ENCODE measurements around the gene KNL1.
"Not testable (repeated sequence)": the region's sequence is repeated elsewhere in the genome, so short reads cannot be mapped to it uniquely, and the experiment has no call there.

The KNL1 gene, protein sequence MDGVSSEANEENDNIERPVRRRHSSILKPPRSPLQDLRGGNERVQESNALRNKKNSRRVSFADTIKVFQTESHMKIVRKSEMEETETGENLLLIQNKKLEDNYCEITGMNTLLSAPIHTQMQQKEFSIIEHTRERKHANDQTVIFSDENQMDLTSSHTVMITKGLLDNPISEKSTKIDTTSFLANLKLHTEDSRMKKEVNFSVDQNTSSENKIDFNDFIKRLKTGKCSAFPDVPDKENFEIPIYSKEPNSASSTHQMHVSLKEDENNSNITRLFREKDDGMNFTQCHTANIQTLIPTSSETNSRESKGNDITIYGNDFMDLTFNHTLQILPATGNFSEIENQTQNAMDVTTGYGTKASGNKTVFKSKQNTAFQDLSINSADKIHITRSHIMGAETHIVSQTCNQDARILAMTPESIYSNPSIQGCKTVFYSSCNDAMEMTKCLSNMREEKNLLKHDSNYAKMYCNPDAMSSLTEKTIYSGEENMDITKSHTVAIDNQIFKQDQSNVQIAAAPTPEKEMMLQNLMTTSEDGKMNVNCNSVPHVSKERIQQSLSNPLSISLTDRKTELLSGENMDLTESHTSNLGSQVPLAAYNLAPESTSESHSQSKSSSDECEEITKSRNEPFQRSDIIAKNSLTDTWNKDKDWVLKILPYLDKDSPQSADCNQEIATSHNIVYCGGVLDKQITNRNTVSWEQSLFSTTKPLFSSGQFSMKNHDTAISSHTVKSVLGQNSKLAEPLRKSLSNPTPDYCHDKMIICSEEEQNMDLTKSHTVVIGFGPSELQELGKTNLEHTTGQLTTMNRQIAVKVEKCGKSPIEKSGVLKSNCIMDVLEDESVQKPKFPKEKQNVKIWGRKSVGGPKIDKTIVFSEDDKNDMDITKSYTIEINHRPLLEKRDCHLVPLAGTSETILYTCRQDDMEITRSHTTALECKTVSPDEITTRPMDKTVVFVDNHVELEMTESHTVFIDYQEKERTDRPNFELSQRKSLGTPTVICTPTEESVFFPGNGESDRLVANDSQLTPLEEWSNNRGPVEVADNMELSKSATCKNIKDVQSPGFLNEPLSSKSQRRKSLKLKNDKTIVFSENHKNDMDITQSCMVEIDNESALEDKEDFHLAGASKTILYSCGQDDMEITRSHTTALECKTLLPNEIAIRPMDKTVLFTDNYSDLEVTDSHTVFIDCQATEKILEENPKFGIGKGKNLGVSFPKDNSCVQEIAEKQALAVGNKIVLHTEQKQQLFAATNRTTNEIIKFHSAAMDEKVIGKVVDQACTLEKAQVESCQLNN (N-terminal part only)

DNA sequence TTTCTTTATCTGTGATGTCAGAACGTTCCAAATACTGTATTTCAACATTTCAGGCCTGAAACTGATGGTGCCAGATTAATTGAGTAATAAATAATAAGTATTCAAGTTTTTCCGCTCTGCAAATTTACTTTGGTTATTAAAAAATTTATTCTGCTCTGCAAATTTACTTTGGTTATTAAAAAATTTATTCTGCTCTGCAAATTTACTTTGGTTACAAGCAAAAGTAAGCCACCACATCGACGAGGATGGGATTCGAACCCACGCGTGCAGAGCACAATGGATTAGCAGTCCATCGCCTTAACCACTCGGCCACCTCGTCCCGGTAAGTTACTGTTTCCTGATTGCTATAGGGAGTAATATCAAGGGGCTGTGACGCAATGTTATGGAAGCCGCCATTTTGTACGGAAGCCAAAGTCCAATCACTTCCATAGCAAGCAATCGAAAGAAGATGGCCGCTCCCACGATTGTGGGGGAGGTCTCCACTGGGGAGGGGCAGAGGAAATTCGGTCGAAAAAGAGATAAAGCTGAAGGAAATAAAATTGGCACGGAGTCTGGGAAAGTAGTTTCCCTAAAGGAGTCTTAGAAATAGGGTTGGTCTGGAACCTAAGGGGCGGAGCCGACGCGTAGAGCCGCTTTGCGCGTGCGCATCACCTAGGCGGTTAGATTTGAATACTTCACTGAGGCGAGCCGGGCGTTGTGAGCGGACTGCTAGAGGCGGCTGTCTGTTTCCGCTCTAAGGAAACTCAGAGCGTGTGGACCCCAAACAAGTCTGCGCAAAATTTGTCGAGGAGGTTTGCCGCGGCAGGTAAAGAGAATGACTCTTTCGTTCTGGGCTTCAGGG lies at the start of gene KNL1:
TSS of gene KNL1 (plus strand) at position 662 of the 841 bp plus-strand sequence. CDS start 8,683 bp downstream, outside the sequence.
- DNase-seq: peak; percentile 89 to 90

DNA sequence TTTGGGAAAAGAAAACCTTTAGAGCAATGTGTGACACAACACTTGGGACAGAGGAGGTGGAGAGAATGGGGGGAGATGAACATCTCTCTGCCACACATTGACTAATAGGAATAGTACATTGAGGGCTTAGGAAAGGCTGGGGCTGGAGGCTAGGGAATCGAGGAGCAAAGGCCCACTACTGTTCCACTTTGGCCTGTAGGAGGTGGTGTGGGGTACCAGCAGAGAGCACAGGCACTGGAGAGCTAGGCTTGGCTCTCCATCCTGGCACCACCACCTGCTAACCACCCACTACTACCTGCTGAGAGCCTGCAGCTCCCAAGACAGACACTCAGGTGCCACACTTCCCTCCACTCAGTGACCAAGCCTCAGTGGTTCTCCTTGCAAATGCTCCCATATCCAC lies 48.6 kb upstream of the KNL1 start:
- no peak for DNase-seq

DNA sequence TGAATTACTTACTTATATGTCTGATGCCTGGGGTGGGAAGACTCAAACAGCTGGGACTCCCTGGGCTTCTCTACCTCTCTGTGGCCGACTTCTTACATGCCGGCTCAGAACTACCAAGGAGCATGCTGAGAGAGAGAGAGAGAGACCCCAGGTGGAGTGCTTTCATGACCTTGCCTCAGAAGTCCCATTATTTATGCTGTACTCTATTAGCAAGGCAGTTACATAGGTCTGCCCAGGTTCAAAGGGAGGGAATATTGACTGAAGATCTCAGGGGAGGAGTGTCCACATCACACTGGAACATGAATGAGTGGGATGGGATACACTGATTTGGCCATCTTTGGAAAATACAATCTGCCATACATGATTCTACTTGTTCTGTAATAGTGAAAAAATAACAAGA lies 45.4 kb upstream of the KNL1 start:
- no peak for DNase-seq

DNA sequence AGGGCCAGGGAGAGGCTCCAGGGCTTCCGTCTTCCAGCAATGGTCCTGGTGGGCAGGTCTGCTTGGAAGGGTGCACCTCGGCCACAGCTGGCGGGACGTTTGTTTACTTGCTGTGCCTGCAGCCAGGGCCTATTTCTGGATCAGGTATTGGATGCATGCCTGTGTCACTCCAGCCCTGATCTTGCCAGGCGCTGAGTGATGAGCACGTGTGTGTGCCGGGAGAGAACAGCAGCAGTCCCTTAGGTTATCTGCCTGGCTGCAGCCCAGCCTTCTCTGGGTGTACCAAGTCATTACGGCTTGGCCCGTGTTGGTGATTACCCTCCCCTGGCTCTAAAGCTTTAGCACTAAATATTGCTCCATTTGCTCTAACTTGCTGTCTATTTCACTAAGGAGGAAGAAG lies 44.2 kb upstream of the KNL1 start:
- no peak for DNase-seq

DNA sequence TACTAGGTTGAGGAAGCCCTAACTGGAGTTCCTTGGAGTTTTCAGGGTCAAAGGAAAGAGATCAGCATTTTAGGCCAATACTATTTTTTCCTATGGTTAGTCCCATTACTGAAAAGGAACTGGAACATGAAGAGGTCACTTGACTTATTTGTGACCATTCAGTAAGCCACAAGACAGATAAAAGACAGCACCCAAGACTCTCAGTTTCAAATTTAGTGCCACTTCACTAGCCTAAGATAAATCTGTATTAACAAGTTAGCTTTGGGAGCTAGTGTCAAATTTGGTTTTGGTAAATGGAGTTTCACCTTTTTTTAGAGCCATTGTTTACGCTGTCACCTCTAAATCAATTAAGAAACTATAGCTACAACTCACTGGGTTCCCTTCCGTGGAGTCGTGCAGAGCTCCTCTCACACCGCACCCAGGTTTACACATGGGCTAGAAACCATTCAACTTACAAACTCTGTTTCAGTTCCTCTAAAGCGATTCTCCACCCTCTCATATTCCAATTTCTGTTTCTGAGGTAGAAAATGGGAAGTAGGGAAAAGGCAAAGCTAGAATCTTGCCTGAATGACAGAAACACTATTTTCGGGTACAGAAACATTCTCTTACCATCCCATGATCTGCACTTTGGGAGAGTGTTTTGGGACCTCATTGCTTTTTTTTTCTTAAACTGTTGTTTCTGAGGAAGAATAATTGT lies 43.6 kb upstream of the KNL1 start:
- DNase-seq: no peak

DNA sequence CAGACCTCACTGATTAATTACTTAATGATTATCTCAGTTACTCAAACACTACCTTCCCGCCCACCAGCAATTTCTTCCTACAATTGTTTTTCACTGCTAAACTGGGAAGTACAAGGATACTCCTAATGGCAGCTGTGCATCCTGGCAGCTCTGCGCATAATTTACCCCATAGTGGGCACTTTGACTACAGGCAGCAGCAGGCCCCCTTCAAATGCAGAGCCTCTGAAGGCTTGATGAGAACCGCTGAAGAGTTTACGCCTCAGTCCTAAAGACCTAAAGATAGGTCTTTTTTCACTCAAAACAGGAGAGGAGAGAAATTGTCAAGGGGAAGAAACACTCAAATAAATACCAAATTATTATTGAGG lies 39.9 kb upstream of the KNL1 start:
- DNase-seq: no peak

DNA sequence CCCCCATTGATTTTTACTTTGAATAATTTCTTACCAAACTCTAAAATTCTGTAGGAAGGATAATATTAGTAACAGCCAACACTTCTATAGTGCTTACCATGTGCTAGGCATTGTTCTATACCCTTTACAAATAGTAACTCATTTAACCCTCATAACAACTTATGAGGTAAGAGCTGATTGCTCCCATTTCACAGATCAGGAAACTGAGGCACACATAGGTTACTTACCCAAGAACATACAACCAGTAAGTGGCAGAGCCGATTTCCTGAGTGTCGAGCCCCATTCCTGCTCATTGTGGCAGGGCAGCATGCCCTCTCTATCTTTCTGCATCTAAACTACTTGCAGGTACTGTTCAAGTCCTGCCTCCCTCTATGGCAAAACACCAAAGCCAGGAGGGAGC lies 38.2 kb upstream of the KNL1 start:
- no peak for DNase-seq

DNA sequence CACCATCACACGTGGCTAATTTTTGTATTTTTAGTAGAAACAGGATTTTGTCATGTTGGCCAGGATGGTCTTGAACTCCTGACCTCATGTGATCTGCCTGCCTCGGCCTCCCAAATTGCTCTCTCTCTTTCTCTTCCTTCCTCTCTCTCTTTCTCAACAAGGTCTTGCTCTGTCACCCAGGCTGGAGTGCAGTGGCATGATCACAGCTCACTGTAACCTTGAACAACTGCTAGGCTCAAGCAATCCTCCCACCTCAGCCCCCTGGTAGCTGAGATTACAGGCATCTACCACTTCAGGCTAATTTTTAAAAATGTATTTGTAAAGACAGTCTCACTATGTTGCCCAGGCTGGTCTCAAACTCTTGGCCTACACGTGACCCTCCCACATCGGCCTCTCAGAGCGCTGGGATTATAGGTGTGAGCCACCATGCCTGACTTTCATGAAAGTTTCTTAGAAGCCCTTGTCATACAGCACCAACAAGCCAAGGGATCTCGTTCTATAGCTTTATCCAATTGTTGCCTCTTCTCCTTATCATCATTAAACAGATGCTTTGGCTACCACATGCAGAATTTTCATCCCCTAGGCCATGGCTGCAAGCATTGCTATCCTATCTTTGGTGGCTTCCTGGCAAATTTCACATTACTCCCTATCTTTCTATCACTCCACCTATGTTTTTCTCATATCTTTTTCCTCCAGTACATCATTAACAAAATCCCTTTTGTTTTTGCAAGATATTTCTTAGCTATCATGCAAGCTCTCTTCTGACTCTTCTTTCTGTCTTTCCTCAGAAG lies 34.9 kb upstream of the KNL1 start:
- DNase-seq: no peak

DNA sequence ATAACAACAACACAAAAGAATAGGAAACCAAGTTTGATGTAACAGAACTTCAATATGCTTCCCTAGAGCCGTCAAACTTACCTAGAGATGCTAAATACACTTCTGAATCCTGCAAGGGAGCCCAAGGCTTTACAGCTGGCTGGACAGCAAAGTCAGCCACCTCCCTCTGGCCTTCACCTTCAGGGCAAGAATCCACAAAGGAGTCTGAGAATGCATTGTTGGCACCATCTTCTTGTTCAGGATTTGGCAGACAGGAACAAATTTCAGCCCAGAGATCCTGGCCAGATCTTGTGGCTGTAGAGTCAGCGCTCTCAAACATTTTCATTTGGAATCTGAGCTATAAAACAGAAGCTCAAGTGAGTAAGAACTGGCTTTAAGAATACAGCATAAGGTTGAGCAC lies 31.4 kb upstream of the KNL1 start:
- DNase-seq: no peak

DNA sequence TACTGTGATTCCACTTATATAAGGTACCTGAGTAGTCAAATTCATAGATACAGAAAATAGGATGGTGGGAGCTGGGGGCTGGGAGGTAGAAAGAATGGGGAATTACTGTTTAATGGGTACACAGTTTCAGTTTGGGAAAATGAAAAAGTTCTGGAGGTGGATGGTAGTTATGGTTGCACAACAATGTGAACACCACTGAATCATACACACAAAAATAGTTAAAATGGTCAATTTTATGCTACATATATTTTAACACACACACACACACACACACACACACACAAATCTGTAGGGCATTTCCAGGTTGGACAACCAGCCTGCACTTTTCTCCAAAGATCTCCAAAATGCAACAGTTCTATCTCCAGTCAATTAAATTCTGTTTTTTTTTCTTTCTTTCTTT lies 30.6 kb upstream of the KNL1 start:
- no peak for DNase-seq

DNA sequence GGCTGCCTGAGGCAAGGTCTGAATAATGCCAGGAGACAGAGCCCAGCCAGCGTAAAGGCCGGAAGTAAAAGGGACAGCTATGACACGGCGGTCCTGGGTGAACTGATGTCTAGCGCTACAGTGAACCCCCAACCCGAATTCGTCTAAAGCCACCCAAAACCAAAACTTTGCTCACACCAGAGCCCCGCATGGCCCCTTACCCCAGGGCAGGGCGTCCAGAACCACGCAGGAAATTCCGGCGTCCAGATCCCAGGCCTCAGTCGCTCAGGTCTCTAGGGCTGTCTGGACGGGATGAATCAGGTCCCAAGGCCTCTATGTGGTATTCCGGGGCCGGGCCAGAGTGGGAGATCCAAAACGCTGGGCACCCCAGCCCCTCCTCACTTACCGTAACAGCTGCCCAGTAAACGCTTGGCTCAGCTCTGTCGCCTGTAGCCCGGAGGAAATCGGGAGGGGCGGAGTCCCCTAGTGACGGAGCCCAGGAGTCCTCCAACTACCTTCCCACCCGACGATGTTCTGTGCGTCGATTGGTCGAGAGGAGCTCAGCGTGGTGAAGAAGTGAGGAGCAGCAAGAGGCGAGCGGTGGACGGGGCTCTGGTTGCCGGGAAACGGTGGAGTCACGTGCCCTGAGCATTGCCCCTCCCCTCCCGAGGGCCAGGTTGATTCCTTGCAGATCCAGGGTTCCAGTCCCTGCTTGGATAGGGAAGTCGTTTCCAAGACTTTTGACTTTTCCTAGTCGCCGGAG lies 29.3 kb upstream of the KNL1 start, which contains the start of gene CCDC32:
TSS of gene CCDC32 (minus strand) at position 452 of the 742 bp plus-strand sequence. CDS start 2,027 bp downstream, outside the sequence.
- DNase-seq: peak; percentile 94 to 95

DNA sequence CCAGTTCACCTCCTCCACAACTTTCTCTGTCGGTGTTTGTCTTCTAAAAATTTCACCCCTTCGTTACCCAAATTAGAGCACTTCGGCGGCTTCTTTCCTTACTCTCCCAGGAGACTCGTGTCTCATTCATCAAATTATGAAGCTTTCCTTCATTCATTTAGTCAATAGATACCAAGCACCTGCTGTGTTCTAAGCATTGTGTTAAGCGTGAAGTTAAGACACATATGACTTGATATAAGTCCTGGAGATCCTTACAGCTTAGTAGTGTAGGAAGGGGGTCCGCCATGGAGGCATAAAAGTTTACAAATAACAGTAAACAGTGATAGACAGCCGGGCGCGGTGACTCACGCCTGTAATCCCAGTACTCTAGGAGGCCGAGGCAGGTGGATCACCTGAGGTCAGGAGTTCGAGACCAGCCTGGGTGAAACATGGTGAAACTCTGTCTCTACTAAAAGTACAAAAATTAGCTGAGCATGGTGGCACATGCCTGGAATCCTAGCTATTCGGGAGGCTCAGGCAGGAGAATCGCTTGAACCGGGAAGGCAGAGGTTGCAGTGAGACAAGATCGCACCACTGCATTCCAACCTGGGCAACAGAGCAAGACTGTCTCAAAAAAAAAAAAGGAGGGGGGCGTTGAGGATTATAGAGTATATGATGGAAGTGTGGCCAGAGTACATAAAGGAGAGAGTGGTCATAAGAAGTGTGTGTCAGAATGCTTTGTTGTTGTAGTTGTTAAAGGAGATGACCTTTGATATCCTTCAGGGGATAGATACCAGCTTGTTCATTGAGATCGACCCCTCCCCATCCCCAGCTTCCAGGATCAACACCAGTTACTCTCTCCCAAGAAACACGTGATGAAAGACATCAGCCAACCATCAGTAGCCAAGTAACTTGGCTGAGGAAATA lies 28.5 kb upstream of the KNL1 start:
- no peak for DNase-seq

DNA sequence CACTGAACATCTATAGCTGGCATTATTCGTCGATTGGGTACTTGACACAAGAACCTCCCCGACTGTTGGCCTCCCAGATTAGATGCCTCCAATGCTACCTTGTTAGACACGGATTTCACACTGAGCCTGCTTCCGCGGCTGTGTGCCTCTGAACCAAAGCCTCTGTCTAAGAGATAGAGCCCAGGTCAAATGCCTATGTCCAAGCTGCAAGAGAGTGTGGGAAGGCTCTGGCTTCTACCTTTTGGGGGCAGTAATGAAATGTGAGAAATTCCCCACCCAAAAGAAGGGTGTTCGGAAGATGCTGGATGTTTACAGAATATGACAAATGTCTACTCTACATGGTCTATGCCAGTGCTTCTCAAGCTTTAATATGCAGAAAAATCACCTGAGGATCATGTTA lies 26.9 kb upstream of the KNL1 start:
- DNase-seq: no peak

DNA sequence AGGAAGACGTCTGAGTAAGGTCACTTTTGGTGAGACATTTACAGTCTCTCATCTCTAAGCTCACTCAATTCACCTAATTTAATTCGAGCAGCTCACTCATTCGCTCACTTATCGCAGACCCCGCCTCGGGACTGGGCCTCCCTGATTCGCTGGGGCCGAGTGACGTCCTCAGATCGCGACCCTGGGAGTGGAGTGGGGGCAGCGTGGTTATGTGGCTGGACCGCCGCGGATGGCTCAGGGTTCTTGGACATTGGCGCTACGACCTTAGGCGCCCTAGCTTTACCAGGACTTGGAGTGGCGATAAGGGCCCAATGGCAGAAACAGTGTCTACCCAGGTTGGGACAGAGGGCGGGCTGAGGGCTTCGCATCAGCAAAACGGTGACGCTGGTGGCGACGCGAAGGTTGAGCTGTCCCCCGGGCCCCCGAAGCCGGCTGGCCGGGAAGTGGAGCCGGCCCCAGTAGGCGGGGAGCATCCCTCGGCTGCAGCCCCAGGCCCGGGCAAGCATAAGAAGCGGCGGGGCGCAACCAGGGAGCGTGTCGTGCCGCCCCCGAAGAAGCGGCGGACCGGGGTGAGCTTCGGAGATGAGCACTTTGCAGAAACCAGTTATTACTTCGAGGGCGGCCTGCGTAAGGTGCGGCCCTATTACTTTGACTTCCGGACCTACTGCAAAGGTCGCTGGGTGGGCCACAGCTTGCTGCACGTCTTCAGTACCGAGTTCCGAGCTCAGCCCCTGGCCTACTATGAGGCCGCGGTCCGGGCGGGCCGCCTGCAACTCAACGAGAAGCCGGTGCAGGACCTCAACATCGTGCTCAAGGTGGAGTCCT lies 24.7 kb upstream of the KNL1 start, which contains the start of gene RPUSD2:
TSS of gene RPUSD2 (plus strand) at position 171 of the 825 bp plus-strand sequence. CDS start at position 210, 39 bp downstream.
- DNase-seq: peak; percentile 93 to 95

DNA sequence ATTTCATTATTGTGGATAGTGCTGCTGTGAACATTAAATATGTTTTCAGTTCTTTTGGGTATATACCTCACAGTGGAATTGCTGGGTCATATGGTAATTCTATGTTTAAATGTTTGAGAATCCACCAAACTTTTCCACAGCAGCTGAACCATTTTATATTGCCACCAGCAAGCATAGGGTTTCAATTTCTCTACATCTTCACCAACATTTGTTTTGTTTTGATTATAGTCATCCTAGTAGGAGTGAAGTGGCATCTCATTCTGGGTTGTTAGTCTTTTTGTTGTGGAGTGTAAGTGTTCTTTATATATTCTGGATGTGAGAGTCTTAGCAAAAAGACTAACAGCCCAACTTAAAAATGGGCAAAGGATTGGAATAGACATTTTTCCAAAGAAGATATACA lies 18.9 kb upstream of the KNL1 start:
- no peak for DNase-seq

DNA sequence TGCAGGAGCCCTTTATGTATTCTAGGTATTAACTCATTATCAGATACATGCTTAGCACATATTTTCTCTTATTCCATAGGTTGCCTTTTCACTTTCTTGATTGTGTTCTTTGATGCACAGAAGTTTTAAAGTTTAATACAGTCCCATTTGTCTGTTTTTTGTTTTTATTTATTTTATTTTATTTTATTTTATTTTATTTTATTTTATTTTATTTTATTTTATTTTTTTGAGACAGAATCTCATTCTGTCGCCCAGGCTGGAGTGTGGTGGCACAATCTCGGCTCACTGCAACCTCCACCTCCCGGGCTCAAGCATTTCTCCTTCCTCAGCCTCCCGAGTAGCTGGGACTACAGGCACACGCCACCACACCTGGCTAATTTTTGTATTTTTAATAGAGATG lies 17.1 kb upstream of the KNL1 start:
- DNase-seq: not testable (repeated sequence)

DNA sequence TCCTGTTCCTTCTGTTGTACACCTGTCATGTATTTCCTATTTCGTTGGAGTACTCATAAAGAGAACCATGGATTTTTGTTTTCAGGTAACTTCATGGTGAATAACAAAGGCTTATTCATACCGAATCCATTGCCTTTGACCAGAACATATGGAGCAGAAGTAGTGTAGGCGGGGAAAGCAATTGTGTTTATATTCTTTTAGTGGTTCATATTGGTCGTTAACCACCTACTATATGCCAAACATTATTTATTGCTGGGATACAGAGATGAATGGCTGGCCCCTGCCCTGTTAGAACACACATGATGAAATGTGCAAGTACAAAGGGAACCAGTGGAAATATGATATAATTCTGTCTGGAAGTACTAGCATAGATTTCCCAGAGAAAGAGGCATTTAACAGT lies 15.2 kb upstream of the KNL1 start:
- no peak for DNase-seq

DNA sequence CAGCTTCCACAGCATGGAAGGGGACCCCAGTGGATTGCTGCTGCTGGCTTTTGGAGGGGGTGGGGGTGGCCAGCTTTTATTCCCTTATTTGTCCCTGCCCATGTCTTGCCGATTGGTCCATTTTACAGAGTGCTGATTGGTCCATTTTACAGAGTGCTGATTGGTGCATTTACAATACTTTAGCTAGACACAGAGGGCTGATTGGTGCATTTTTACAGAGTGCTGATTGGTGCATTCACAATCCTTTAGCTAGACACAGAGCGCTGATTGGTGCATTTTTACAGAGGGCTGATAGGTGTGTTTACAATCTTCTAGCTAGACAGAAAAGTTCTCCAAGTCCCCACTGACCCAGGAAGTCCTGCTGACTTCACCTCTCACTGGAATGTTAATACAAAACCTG lies 12.3 kb upstream of the KNL1 start:
- DNase-seq: not testable (repeated sequence)
